HG02852 (cell line): ENCODE results near the gene ABCB8.
A peak's percentile ranks its signal among the peaks of the same experiment; 100 is the strongest.

Experiments used
- ATAC-seq: cut with Tn5 transposase; IDR thresholded peaks from one replicate; pipeline ENCODE4 v1.9.1; 2021; ENCODE audit warnings: mild to moderate bottlenecking, moderate library complexity; ENCODE audit not compliant: unreplicated experiment

The ABCB8 gene

DNA sequence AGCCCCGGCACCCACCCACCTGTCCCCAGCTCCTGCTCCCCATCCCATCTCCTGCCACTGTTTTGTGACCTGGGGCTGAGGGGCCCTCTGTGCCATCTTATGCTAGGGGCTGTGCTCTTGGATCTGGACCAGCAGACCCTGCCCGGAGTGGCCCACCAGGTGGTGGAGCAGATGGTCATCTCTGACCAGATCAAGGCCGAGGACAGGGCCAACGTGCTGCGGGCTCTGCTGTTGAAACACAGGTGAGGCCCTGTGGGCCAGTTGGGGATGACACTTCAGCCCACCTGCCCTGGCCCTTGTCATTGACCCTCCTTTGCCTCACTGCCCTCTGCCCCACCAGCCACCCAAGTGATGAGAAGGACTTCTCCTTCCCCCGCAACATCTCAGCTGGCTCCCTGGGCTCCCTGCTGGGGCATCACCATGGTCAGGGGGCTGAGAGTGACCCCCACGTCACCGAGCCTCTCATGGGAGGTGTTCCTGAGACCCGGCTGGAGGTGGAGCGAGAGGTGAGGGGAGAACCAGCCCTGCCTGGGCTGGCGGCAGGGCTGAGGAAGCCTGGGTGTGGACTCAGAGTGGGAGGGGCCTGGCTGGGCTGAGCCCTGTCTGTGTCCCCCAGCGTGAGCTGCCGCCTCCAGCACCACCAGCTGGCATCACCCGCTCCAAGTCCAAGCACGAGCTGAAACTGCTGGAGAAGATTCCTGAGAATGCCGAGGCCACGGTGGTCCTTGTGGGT, 41.8 kb downstream of the ABCB8 start:
- ATAC-seq, result no peak

DNA sequence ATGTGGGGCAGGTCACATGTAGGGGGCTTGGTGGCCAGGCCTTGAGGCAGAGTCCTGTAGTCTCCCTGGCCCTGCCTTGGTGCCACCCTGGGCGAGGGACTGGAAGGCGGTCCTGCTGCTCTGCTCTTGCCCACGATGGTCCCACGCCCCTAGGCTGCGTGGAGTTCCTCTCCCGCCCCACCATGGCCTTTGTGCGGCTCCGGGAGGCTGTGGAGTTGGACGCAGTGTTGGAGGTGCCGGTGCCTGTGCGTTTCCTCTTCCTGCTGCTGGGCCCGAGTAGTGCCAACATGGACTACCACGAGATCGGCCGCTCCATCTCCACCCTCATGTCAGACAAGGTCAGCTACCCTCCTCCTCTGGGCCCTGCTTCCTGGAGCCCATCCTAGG, 42.3 kb downstream of the ABCB8 start:
- no peak for ATAC-seq

DNA sequence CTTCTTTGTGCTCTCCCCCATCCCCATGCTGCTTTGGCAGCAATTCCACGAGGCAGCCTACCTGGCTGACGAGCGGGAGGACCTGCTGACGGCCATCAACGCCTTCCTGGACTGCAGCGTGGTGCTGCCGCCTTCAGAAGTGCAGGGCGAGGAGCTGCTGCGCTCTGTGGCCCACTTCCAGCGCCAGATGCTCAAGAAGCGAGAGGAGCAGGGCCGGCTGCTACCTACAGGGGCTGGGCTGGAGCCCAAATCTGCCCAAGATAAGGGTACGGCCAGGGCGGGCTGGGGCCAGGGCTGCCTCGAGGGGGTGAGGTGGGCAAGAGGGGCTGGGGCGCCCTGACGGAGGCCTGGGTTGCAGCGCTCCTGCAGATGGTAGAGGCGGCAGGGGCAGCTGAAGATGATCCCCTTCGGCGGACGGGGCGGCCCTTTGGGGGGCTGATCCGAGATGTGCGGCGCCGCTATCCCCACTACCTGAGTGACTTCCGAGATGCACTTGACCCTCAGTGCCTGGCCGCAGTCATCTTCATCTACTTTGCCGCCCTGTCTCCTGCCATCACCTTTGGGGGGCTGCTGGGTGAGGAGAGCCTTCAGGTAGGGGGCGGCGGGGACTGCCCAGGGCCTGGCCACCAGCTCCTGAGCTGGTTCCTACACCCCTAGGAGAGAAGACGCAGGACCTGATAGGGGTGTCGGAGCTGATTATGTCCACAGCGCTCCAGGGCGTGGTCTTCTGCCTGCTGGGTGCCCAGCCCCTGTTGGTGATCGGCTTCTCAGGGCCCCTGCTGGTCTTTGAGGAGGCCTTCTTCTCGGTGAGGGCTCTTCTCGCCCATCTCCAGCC, 43.0 kb downstream of the ABCB8 start:
- no peak for ATAC-seq

DNA sequence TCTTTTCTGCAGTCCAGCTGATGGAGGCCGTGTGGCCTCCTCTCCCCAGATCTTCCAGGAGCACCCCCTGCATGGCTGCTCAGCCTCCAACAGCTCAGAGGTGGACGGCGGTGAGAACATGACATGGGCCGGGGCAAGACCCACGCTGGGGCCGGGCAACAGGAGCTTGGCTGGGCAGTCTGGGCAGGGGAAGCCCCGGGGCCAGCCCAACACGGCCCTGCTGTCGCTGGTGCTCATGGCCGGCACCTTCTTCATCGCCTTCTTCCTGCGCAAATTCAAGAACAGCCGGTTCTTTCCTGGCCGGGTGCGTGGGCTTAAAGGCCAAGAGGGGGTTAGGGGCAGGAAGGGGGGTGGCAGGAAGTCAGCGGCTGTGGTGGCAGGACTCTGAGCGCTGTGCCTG, 45.7 kb downstream of the ABCB8 start:
- ATAC-seq, result no peak

DNA sequence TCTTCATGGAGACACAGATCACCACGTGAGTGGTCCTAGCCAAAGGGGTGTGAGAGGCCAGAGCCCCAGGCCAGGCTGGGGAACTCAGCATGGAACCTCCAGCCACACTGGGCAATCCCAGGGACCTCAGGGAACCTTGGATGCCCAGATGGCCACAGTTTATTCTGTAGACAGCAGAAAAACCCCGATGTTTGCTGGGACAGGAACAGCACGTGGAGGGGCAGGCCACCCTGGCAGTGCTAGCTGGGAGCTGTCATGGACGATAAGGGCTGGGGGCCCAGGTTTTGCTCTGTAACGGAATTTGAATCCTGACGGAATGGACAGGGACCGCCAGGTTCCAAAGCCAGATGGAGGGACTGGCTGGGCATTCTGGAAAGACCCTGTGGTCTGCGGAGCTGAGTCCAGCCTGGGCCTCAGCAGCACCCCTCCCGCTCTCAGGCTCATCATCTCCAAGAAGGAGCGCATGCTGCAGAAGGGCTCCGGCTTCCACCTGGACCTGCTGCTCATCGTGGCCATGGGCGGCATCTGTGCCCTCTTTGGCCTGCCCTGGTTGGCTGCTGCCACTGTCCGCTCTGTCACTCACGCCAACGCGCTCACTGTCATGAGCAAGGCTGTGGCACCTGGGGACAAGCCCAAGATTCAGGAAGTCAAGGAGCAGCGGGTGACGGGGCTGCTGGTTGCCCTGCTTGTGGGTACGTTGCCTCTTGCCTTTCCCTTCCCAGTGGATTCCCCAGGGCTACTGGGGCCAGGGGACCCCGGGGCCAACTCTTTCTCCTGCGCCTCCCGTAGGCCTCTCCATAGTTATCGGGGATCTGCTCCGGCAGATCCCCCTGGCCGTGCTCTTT, 46.8 kb downstream of the ABCB8 start:
- no peak for ATAC-seq

DNA sequence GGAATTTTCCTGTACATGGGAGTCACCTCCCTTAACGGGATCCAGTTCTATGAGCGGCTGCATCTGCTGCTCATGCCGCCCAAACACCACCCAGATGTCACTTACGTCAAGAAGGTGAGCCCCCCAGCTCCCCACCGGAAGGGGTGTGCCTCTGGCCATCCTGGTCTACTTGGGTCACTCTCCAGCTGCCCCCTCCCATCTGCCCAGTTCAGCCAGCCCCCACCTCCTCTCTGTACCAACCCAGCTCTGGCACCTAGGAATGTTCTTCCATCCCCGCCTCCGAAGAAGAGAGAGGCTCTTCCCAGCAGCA, 47.4 kb downstream of the ABCB8 start:
- ATAC-seq, result no peak

DNA sequence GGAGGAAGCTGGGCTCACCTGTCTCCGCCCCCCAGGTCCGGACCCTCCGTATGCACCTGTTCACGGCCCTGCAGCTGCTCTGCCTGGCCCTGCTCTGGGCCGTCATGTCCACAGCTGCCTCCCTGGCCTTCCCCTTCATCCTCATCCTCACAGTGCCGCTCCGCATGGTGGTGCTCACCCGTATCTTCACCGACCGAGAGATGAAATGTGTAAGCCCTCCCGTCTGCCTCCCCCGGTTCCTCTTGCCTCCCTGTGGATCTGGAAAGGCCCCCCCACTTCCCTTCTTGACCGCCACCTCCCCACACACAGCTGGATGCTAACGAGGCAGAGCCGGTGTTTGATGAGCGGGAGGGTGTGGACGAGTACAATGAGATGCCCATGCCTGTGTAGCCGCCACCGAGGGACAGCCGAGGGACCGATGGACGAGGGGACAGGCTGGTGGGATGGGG, 47.8 kb downstream of the ABCB8 start:
- no peak for ATAC-seq

DNA sequence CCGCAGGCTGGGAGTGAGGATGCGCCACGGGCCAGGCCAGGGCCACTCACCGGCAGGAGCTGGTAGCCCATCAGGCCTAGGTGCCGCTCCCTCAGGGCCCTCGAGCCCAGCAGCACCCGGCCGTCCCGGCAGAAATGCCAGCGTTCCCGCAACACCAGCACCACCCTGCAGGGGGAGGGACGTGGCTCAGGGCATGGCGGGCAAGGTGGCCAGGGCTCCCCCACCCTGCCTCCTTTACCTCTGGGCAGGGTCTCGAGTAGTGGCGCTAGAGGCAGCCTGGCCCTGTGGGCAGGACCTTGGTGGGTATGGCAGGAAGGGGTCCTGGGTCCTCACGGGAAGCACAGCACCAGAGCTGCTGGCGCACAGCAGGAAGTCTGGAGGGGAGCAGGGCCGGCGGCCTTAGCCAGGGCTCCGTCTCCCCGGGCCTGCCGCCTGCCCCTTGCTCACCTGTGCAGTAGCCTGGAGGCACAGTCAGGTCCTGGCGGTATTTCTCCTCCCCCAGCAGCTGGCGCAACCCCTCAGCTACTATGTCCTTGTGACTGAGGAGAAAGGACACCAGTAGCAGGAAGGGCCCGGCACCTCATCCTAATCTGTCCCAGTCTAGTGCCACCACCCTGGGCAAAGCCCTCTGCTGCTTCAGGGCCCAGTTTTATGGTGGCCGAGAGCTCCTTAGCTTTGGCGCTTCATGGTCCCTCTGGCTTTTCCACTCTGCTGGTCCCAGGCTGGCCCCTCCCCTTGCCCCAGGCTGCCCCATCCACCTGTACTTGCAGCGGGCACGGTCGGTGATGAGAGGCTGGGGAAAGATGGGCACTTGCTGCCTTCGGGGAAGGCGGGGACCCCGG, 48.8 kb downstream of the ABCB8 start:
- no peak for ATAC-seq

DNA sequence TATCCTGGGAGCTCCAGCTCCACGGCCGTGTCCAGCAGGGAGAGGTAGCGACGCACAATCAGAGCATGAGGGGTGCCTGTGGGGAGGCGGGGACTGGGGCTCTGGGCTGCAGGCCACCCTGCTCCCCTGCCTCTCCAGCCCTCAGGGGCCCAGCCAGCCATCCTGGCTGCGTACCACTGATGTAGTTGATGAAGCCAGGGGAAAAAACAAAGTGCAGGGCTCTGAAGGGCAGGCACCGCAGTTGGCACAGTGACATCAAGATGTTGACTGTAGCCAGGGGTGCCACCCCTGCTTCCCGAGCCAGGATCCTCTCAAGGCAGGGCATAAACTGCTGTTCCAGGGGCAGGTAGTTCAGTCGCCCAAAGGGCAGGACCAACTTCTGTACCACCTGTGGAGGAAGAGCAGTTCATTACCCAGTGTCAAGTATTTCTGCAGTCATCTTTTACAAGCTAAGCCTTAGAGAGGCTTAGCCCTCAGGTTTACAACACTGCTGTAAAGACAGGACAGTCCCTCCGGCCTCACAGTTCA, 49.5 kb downstream of the ABCB8 start:
- no peak for ATAC-seq

DNA sequence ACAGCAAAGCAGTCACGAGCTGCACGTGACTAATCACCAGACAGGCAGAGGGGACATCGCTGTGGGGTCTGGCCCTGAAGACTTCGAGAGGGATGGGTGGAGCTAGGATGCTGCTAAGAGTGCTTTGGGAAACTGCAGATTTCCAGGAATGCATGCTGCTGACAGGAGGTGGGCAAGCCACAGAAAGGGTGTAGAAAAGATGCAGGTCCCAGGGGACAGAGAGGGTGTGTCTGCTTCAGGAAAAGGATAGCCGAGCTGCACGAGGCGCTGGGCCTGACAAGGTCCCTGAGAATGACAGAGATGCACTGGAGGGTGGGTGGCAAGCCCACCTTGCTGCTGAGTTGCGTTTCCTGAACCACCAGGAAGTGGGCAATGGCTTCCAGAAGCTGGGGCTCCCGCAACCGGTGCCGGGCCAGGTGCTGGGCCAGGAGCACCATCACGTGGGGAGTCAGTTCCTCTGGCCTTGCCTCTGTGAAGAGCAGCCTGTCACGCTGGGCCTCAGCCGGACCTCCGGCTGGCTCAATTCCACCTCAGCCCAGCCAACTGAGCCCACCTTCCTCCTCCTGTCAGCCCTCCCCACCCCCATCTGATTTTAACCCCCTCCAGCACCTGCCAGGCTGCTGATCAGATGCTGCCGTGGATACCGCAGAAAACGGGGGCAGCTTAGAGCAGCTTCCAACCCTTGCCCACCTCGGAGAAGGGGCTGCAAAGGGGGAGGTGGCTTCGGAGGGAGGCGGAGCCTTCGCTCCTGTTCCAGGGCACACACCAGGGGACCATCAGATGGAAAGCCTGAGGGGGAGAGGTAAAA, 50.2 kb downstream of the ABCB8 start:
- no peak for ATAC-seq

DNA sequence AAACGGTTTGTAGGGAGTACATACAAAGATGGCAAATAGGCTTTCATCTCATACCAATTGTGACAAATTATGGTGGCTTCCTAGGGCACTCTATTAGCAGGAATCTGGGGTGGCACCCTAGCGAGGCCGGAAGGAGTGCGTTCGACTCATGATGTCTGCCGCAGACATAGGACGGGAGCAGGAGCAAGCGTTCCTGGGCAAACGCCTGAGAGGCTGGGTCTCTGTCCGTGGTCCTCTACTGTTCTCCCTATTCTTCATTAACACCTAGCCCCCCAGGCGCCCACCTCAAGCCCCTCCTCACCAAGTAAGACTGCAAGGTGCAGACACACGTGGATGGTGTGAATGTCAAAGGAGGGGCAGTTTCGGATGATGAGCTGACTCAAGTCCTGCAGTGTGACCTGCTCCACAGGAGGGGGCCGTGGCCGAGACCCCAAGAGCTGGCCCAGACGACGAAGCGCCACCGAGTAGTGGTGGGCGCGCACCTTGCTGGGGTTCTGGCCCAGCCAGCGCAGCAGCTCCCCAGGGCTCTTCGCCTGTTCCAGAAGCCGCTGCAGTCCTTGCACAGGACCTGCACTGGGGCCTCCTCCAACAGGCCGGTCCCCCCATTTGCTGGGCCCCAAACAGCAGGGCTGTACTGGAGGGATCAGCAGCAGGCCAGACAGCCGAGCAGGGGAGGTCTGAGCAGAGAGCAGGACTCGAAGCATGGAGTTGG, 51.1 kb downstream of the ABCB8 start:
- no peak for ATAC-seq

DNA sequence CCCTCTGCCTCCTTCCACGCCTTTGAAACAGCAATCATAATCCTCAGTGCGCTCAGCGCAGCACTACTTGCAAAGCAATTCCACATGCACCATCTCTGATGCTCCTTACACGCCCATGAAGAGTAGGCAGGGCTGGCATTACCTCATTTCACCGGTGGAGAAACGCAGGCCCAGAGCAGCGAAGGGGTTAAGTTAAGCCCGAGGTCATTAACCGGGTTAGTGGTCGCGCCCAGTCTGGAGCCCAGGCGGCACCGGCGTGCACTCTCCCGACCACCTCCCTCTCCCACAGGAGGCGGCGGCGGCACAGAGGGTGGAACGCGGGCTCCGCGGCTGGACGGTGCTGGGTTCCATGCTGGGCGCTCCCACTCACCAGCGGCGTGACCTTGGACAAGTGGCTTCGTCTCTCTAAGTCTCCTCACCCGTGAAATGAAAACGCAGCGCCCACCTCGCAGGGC, 51.8 kb downstream of the ABCB8 start:
- peak; percentile 3 for ATAC-seq

DNA sequence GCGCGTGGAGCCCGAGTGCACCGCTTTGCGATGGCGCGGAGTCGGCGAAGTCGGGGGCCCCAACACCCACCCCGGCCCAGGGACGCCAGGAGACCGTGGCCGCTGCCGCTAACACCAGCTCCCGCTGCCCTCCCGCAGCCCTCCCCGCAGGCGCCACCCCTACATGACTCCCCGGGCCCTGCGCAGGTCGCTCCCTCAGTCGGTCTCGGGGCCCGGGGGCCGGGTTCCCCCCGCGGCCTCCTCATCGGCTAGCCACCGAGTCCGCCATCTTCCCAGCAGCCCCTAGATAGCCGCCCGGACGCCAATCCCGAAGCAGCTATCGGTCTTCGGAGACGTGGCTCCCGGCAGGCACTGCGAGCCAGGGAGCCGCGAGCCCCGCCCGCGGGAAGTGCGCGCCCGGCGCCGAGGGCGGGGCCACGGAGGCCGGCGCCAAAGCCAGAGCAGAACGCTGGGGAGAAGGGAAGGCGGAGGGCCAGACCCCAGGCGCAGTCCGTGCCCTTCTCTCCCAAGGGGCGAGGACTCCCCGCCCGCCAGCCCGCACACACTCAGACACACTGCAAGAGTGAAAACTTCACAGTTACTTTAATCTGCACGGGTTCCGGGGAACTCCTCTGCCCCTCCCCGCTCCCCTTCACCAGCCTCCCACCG, 52.4 kb downstream of the ABCB8 start, which contains the start of gene FASTK:
TSS of gene FASTK (minus strand) at position 288 of the 648 bp plus-strand sequence. CDS start at position 245, 43 bp downstream.
- peak; percentile 72 for ATAC-seq

DNA sequence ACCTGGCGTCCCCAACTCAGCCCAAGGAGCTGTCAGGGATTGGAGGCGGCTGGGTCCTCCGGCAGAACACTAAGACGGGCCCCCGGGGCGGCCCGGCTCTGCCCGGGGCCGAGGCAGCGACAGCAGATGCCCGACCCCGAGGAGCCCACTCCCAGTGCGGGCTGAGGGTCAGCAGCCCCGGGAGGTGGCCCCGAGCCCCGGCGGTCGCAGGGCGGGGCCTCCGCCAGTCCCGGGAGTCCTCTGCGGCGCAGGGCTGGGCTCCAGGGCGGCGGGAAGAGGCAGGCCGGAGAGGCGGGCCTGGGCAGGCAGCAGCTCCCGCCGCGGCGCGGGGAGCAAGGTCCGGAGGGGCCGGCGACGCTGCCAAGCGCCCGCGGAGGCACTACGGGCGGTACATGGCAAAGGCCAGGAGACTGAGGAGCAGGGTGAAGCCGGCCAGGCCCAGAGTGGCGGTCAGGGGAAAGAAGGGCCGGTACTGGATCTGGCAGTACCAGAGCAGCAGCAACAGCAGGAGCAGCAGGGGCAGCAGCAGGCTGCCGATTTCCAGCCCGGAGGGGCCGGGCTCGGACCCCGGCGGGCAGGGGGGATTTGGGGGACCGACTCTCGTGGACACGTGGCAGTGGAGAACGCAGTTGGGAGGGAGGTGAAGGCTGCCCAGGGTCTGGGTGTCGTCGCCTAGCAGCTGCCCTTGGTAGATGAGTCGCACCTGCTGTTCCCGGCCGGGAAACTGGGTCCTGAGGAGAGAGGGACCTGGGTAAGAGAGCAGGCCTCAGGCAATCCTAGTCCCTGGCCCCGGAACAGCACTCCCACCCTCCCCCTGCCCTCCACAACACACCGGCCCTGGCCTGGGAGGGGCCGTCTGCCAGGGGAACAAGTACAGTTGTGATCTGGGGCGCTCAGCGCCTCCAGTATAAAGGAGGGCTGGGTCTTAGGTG, 53.2 kb downstream of the ABCB8 start:
- ATAC-seq, result no peak

DNA sequence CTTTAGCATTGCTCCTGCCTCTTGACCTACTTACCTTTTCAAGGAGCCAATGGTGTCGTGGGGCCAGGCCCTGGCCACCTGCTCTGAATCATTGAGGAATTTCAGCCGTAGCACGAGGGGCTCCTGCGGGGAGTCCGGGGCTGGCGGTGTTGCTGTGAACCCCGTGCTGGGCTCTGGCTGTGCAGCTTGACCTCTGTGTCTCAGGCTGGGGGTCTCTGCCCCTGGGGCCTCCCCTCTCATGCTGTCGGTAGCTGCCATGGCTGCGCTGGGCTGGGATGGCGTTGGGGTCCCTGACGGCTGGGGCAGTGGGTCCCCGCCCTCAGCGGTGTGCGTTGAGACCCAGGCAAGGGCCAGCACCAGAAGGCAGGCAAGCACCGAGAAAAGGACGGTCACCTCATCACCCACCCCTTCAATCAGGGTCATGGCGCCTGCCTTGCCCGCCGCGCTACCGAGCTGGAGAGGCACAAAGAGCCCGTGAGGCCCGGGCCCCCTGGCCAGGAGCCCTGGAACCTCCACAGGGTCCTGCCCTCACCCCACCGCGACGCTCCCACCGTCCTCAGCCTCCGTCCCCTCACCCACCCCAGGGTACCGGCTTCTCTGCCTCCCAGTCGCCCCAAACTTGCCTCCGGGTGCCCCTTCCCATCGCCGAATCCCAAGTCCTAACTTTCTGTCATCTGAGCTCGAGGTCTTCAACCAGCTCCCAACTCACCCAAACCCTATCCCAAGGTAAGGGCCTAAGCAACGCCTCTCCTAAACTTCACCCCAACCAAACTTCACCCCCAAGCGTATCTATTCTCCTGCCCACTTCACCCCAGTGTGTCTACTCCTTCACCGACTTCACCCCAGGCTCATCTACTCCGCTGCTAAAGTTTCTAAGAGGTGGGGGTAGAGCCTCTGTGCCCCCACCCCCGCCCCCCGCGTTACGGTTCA, 54.2 kb downstream of the ABCB8 start:
- no peak for ATAC-seq
